Measurements from ENCODE around the gene IP6K1.

IP6K1 gene

GRCh38 chr3:49775538-49775937 lies 10.8 kb downstream of the IP6K1 start:
- no peak for TF ChIP-seq CTCF (IDR thresholded peaks at IDR 0.05; ENCODE audit: borderline replicate concordance, control extremely low read depth, extremely low read depth, insufficient read depth, missing control alignments)
- no peak for DNase-seq (ENCODE audit: low spot score)
- in situ Hi-C loops (cut with MboI; ENCODE audit: low sequenced_read_pairs, unreplicated experiment), result no loop called here

- no peak for TF ChIP-seq CTCF (IDR thresholded peaks at IDR 0.05; ENCODE audit: borderline replicate concordance, control extremely low read depth, extremely low read depth, insufficient read depth, missing control alignments)
- in situ Hi-C loops (cut with MboI; ENCODE audit: low sequenced_read_pairs, unreplicated experiment), result no loop called here
- DNase-seq (ENCODE audit: low spot score), result no peak
Measured at GRCh38 chr3:49772703-49773102, 13.6 kb downstream of the IP6K1 start.

GRCh38 chr3:49771340-49771938 lies 14.9 kb downstream of the IP6K1 start:
- in situ Hi-C loops (cut with MboI; ENCODE audit: low sequenced_read_pairs, unreplicated experiment), result no loop called here

GRCh38 chr3:49769926-49770325 lies 16.4 kb downstream of the IP6K1 start:
- in situ Hi-C loops (cut with MboI; ENCODE audit: low sequenced_read_pairs, unreplicated experiment), result no loop called here
- no peak for TF ChIP-seq CTCF (IDR thresholded peaks at IDR 0.05; ENCODE audit: borderline replicate concordance, control extremely low read depth, extremely low read depth, insufficient read depth, missing control alignments)
- DNase-seq (ENCODE audit: low spot score), result no peak

More at GRCh38 chr3:49771340-49771938, 14.9 kb downstream of the IP6K1 start:
- no peak for DNase-seq (ENCODE audit: low spot score)
- no peak for TF ChIP-seq CTCF (IDR thresholded peaks at IDR 0.05; ENCODE audit: borderline replicate concordance, control extremely low read depth, extremely low read depth, insufficient read depth, missing control alignments)

GRCh38 chr3:49769286-49769915 lies 16.9 kb downstream of the IP6K1 start:
- in situ Hi-C loops (cut with MboI; ENCODE audit: low sequenced_read_pairs, unreplicated experiment), result no loop called here
- no peak for TF ChIP-seq CTCF (IDR thresholded peaks at IDR 0.05; ENCODE audit: borderline replicate concordance, control extremely low read depth, extremely low read depth, insufficient read depth, missing control alignments)
- DNase-seq (ENCODE audit: low spot score), result no peak

GRCh38 chr3:49763981-49764380 lies 22.4 kb downstream of the IP6K1 start:
- in situ Hi-C loops (cut with MboI; ENCODE audit: low sequenced_read_pairs, unreplicated experiment), result no loop called here
- TF ChIP-seq CTCF (IDR thresholded peaks at IDR 0.05; ENCODE audit: borderline replicate concordance, control extremely low read depth, extremely low read depth, insufficient read depth, missing control alignments), result no peak
- no peak for DNase-seq (ENCODE audit: low spot score)
